ENCODE results near the gene RFX3.

DNA sequence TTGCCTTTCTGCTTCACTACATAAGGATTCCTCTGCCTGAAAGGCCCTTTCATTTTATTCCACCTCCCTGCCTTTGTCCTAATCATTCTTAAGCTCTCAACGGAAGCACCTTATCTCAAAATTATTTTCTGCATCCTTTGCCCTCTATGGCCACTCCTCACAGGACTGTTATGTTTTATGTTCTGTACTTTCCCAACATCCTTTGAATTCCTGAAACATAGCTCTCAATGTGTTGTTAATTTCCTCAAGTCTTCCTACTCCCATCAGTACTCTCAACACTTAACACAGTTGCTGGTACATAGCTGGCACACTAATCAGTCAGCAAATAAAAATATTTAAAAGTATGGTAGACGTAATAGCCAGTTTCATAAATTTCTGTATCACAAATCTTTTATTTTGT lies 193.0 kb downstream of the RFX3 start:
- TF ChIP-seq, protein P1, sequence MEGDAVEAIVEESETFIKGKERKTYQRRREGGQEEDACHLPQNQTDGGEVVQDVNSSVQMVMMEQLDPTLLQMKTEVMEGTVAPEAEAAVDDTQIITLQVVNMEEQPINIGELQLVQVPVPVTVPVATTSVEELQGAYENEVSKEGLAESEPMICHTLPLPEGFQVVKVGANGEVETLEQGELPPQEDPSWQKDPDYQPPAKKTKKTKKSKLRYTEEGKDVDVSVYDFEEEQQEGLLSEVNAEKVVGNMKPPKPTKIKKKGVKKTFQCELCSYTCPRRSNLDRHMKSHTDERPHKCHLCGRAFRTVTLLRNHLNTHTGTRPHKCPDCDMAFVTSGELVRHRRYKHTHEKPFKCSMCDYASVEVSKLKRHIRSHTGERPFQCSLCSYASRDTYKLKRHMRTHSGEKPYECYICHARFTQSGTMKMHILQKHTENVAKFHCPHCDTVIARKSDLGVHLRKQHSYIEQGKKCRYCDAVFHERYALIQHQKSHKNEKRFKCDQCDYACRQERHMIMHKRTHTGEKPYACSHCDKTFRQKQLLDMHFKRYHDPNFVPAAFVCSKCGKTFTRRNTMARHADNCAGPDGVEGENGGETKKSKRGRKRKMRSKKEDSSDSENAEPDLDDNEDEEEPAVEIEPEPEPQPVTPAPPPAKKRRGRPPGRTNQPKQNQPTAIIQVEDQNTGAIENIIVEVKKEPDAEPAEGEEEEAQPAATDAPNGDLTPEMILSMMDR (IDR thresholded peaks at IDR 0.05; ENCODE audit: insufficient read depth, low read depth, low read length): no peak
- no peak for TF ChIP-seq EZH2 (IDR thresholded peaks at IDR 0.05; ENCODE audit: insufficient read depth, low read length)

Measured in astrocyte (in vitro differentiated cells and primary cell).